Trophoblast cell (in vitro differentiated cells and primary cell): ENCODE measurements around the gene NDUFAF2.
"Not testable (repeated sequence)": the region's sequence is repeated elsewhere in the genome, so short reads cannot be mapped to it uniquely, and the experiment has no call there.

Experiments
- DNase-seq, 2 donors: peaks; one replicate each; pipeline ENCODE4 v3.0.0-alpha.2; 2016
- H2AFZ ChIP-seq: 2 replicates; pipeline ENCODE4 v1.6.1; 2013; ENCODE audit warnings: low read length, moderate library complexity, mild to moderate bottlenecking; ENCODE audit not compliant: insufficient read depth, poor library complexity
- H2AK5ac ChIP-seq: 2 replicates; pipeline ENCODE4 v1.6.1; 2013; ENCODE audit warnings: mild to moderate bottlenecking, low read length
- H2BK120ac ChIP-seq: 2 replicates; pipeline ENCODE4 v1.6.1; 2013; ENCODE audit warnings: low read length, mild to moderate bottlenecking, moderate library complexity; ENCODE audit not compliant: insufficient read depth, poor library complexity
- H2BK12ac ChIP-seq: 2 replicates; pipeline ENCODE4 v1.6.1; 2013; ENCODE audit warnings: mild to moderate bottlenecking, low read length, moderate library complexity
- H2BK5ac ChIP-seq: 2 replicates; pipeline ENCODE4 v1.6.1; 2013; ENCODE audit warnings: low read length, low read depth, moderate library complexity, mild to moderate bottlenecking; ENCODE audit not compliant: poor library complexity
- H3K14ac ChIP-seq: 2 replicates; pipeline ENCODE4 v1.6.1; 2013; ENCODE audit warnings: mild to moderate bottlenecking, low read length
- H3K18ac ChIP-seq: 2 replicates; pipeline ENCODE4 v1.6.1; 2013; ENCODE audit warnings: mild to moderate bottlenecking, low read length
- H3K23ac ChIP-seq: 2 replicates; pipeline ENCODE4 v1.6.1; 2013; ENCODE audit warnings: low read length
- H3K27ac ChIP-seq: 2 replicates; pipeline ENCODE4 v1.5.1; 2013; ENCODE audit warnings: low read depth, mild to moderate bottlenecking, inconsistent platforms, low read length, moderate library complexity
- H3K27me3 ChIP-seq: 2 replicates; pipeline ENCODE4 v1.6.1; 2013; ENCODE audit warnings: inconsistent platforms, mild to moderate bottlenecking, low read length, moderate library complexity; ENCODE audit not compliant: insufficient read depth
- H3K36me3 ChIP-seq, 2 experiments: 1 replicate in 1 of 2; 2 replicates in 1 of 2; pipeline ENCODE4 v1.6.1; 2013; ENCODE audit warnings: low read length in 2 of 2, mild to moderate bottlenecking in 2 of 2, moderate library complexity in 1 of 2; ENCODE audit not compliant: insufficient read depth in 2 of 2, control insufficient read depth in 1 of 2
- H3K4ac ChIP-seq: 2 replicates; pipeline ENCODE4 v1.6.1; 2013; ENCODE audit warnings: low read depth, mild to moderate bottlenecking, low read length, moderate library complexity
- H3K4me1 ChIP-seq, 2 experiments: 1 replicate in 1 of 2; 2 replicates in 1 of 2; pipeline ENCODE4 v1.6.1; 2013; ENCODE audit warnings: low read length in 2 of 2, mild to moderate bottlenecking in 2 of 2, moderate library complexity in 1 of 2; ENCODE audit not compliant: insufficient read depth in 2 of 2, control insufficient read depth in 1 of 2
- H3K4me2 ChIP-seq: 2 replicates; pipeline ENCODE4 v1.6.1; 2013; ENCODE audit warnings: inconsistent platforms, mild to moderate bottlenecking, low read length, moderate library complexity
- H3K4me3 ChIP-seq: 2 replicates; pipeline ENCODE4 v1.5.1; 2013; ENCODE audit warnings: mild to moderate bottlenecking, low read depth, low read length, inconsistent platforms
- H3K79me1 ChIP-seq: one replicate; pipeline ENCODE4 v1.6.1; 2013; ENCODE audit warnings: low read length
- H3K79me2 ChIP-seq: 2 replicates; pipeline ENCODE4 v1.6.1; 2013; ENCODE audit warnings: low read length, mild to moderate bottlenecking; ENCODE audit not compliant: control insufficient read depth, insufficient read depth, poor library complexity
- H3K9ac ChIP-seq: 2 replicates; pipeline ENCODE4 v1.6.1; 2013; ENCODE audit warnings: mild to moderate bottlenecking, low read length
- H3K9me3 ChIP-seq: 2 replicates; pipeline ENCODE4 v1.6.1; 2013; ENCODE audit warnings: low read depth, mild to moderate bottlenecking, control low read depth, inconsistent platforms, low read length; ENCODE audit not compliant: insufficient read depth
- H4K12ac ChIP-seq: 2 replicates; pipeline ENCODE4 v1.6.1; 2013; ENCODE audit warnings: low read depth, mild to moderate bottlenecking, low read length, moderate library complexity
- H4K8ac ChIP-seq: 2 replicates; pipeline ENCODE4 v1.6.1; 2013; ENCODE audit warnings: low read depth, mild to moderate bottlenecking, low read length, moderate library complexity
- H4K91ac ChIP-seq: one replicate; pipeline ENCODE4 v1.6.1; 2013; ENCODE audit warnings: low read depth, mild to moderate bottlenecking, low read length, moderate library complexity
- WGBS: extraction: QIAGEN DNeasy Blood & Tissue Kit; methylation state at CpG from one replicate; pipeline ENCODE4 v1.1.7; 2013; ENCODE audit warnings: missing lambda C conversion rate; ENCODE audit not compliant: insufficient read length, insufficient coverage; ENCODE audit errors: extremely low coverage; 5-methylcytosine and 5-hydroxymethylcytosine counted together

The NDUFAF2 gene

DNA sequence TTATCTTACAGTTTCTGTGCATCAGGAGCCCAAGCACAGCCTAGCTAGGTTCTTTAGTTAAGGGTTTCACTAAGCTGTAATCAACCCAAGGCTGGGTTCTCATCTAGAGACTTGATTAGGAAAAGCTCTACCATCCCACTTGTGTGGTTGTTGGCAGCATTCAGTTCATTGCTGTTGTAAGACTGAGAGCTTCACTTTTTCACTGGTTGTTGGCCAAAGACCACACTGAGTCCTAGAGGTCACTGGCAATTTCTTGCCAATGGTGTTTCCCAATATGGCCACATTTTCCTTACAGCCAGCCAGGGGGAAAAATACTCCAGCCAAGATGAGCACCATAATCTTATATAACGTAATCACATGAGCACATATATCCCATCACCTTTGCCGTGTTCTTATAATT is 142.9 kb downstream of the NDUFAF2 start:
- no peak overlapping the region for H4K91ac ChIP-seq
- H3K14ac ChIP-seq = no peak overlapping the region
- no peak overlapping the region for H4K12ac ChIP-seq
- no peak overlapping the region for H2AFZ ChIP-seq
- no peak overlapping the region for H2BK5ac ChIP-seq
- no peaks in the 10 kb centered on the region for H3K9me3 ChIP-seq
- no peaks in the 10 kb centered on the region for H3K36me3 ChIP-seq
- H3K23ac ChIP-seq = no peak overlapping the region
- H3K79me2 ChIP-seq = no peaks in the 10 kb centered on the region
- H4K8ac ChIP-seq = no peak overlapping the region
- H2BK120ac ChIP-seq = no peak overlapping the region
- H3K27me3 ChIP-seq = no peaks in the 10 kb centered on the region
- H3K4me1 ChIP-seq = no peaks in the 10 kb centered on the region
- DNase-seq = no peak
- WGBS = no CpG with 5 or more reads among the region's 2 CpGs
- H3K9ac ChIP-seq = no peak overlapping the region
- H3K4me3 ChIP-seq = no peak overlapping the region
- no peak overlapping the region for H2BK12ac ChIP-seq
- no peak overlapping the region for H2AK5ac ChIP-seq
- H3K18ac ChIP-seq = no peak overlapping the region
- H3K79me1 ChIP-seq = no peaks in the 10 kb centered on the region
- H3K4me2 ChIP-seq = no peak overlapping the region
- H3K27ac ChIP-seq = no peak overlapping the region
- H3K4ac ChIP-seq = no peak overlapping the region

GRCh38 chr5:61089351-61089750 is 144.3 kb downstream of the NDUFAF2 start:
- no peaks in the 10 kb centered on the region for H3K36me3 ChIP-seq
- H3K4me3 ChIP-seq = no peak overlapping the region
- H3K9ac ChIP-seq = no peak overlapping the region
- H3K4ac ChIP-seq = no peak overlapping the region
- no peak overlapping the region for H4K8ac ChIP-seq
- no peak overlapping the region for H4K12ac ChIP-seq
- H3K9me3 ChIP-seq = no peaks in the 10 kb centered on the region
- H3K79me1 ChIP-seq = no peaks in the 10 kb centered on the region
- no peak overlapping the region for H3K14ac ChIP-seq
- H2BK5ac ChIP-seq = no peak overlapping the region
- no peak overlapping the region for H4K91ac ChIP-seq
- no peaks in the 10 kb centered on the region for H3K4me1 ChIP-seq
- no peak overlapping the region for H2AK5ac ChIP-seq
- WGBS = no CpG with 5 or more reads among the region's 2 CpGs
- DNase-seq = no peak
- no peak overlapping the region for H3K4me2 ChIP-seq
- no peak overlapping the region for H2BK12ac ChIP-seq
- no peak overlapping the region for H2AFZ ChIP-seq
- no peaks in the 10 kb centered on the region for H3K79me2 ChIP-seq
- H3K27me3 ChIP-seq = no peaks in the 10 kb centered on the region
- no peak overlapping the region for H3K18ac ChIP-seq
- no peak overlapping the region for H3K27ac ChIP-seq
- H3K23ac ChIP-seq = no peak overlapping the region
- no peak overlapping the region for H2BK120ac ChIP-seq

DNA sequence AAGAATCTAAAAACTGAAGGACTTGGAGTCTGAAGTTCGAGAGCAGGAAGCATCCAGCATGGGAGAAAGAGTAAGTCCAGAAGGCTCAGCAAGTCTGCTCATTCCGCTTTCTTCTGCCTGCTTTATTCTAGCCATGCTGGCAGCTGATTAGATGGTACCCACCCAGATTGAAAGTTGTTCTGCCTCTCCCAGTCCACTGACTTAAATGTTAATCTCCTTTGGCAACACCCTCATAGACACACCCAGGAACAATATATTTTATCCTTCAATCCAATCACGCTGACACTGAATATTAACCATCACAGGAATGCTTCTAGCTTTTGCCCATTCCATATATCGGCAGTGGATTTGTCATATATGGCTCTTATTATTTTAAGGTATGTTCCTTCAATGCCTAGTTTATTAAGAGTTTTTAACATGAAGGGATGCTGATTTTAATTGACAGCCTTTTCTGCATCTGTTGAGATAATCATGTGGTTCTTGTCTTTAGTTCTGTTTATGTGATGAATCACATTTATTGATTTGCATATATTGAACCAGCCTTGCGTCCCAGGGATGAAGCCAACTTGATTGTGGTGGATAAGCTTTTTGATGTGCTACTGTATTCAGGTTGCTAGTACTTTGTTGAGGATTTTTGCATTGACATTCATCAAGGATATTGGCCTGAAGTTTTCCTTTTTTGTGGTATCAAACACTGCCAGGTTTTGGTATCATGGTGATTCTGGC is 148.2 kb downstream of the NDUFAF2 start:
- H3K14ac ChIP-seq, H3K79me2 ChIP-seq, H2AFZ ChIP-seq, H4K91ac ChIP-seq, H2BK12ac ChIP-seq, H2BK5ac ChIP-seq, H2AK5ac ChIP-seq, DNase-seq, H3K9ac ChIP-seq, H3K4me3 ChIP-seq, H3K4me1 ChIP-seq, H4K12ac ChIP-seq, H3K9me3 ChIP-seq, H4K8ac ChIP-seq, H3K18ac ChIP-seq, H3K4ac ChIP-seq, H3K23ac ChIP-seq, H3K27ac ChIP-seq, H3K36me3 ChIP-seq, H3K27me3 ChIP-seq, H3K4me2 ChIP-seq, H2BK120ac ChIP-seq, H3K79me1 ChIP-seq: not testable (repeated sequence)
- no CpG with 5 or more reads among the region's 5 CpGs for WGBS

DNA sequence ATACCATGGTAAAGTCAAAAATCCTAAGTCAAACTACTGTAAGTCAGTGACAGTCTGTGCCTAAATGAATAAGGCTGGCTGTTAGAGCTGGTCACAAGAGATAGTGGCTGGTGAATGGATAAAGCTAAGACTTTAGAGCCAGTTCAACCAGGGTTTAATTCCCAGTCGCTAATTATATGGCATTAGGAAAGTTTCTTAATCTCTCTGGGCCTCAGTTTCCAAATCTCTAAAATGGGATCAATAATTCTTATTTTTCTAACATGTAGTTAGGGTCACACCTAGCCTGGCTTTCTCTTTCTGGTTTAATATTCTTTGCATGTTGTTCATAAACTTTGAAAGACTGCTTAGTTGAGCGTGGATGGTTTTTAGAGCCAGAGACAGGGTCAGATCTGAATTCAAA is 152.5 kb downstream of the NDUFAF2 start:
- H3K14ac ChIP-seq = no peak overlapping the region
- no peaks in the 10 kb centered on the region for H3K36me3 ChIP-seq

More for the DNA sequence above, 152.5 kb downstream of the NDUFAF2 start:
- H3K27ac ChIP-seq = no peak overlapping the region
- H4K12ac ChIP-seq = no peak overlapping the region
- DNase-seq = no peak
- no peaks in the 10 kb centered on the region for H3K9me3 ChIP-seq
- H2BK12ac ChIP-seq = no peak overlapping the region
- no peak overlapping the region for H4K8ac ChIP-seq
- WGBS = no CpG with 5 or more reads among the region's 2 CpGs
- H3K23ac ChIP-seq = no peak overlapping the region
- no peak overlapping the region for H2BK120ac ChIP-seq
- no peaks in the 10 kb centered on the region for H3K79me1 ChIP-seq
- H3K27me3 ChIP-seq = no peaks in the 10 kb centered on the region
- H3K18ac ChIP-seq = no peak overlapping the region
- H2AK5ac ChIP-seq = no peak overlapping the region
- H3K4me1 ChIP-seq = no peaks in the 10 kb centered on the region
- H2BK5ac ChIP-seq = no peak overlapping the region
- no peak overlapping the region for H3K4me3 ChIP-seq
- H4K91ac ChIP-seq = no peak overlapping the region
- H3K4me2 ChIP-seq = no peak overlapping the region
- H3K79me2 ChIP-seq = no peaks in the 10 kb centered on the region
- H3K4ac ChIP-seq = no peak overlapping the region
- no peak overlapping the region for H2AFZ ChIP-seq
- H3K9ac ChIP-seq = no peak overlapping the region
